Epithelial cell of esophagus (primary cell): ENCODE results near the gene KRT14.

Experiments
- DNase-seq: peaks from one replicate; pipeline ENCODE4 v3.0.0; 2010; ENCODE audit warnings: low read depth
- H3K4me3 ChIP-seq: 2 replicates; pipeline ENCODE4 v1.5.1; 2011; ENCODE audit warnings: mild to moderate bottlenecking, low read length, control low read depth
- CTCF ChIP-seq: IDR thresholded peaks from 2 replicates; pipeline ENCODE4 v1.5.1; 2011; ENCODE audit warnings: low read depth, mild to moderate bottlenecking, low read length, control low read depth, inconsistent platforms; ENCODE audit not compliant: insufficient read depth; ENCODE audit errors: missing control alignments

Gene KRT14

GRCh38 chr17:41540921-41541625 lies 45.6 kb downstream of the KRT14 start:
- no peak for TF ChIP-seq CTCF
- no peak overlapping the region for H3K4me3 ChIP-seq
- peak; percentile 73 for DNase-seq

GRCh38 chr17:41539979-41540701 lies 46.6 kb downstream of the KRT14 start:
- no peak overlapping the region for H3K4me3 ChIP-seq
- TF ChIP-seq CTCF: no peak
- no peak for DNase-seq

- H3K4me3 ChIP-seq: no peak overlapping the region
- no peak for TF ChIP-seq CTCF
- DNase-seq: no peak
Measured at GRCh38 chr17:41539071-41539492, 47.6 kb downstream of the KRT14 start.

GRCh38 chr17:41538565-41538991 lies 48.1 kb downstream of the KRT14 start:
- TF ChIP-seq CTCF: no peak
- H3K4me3 ChIP-seq: no peak overlapping the region
- DNase-seq: peak; percentile 43

GRCh38 chr17:41537990-41538389 lies 48.7 kb downstream of the KRT14 start:
- DNase-seq: peak; percentile 80
- no peak for TF ChIP-seq CTCF
- H3K4me3 ChIP-seq: no peak overlapping the region

GRCh38 chr17:41537614-41537954 lies 49.1 kb downstream of the KRT14 start:
- DNase-seq: no peak
- no peak overlapping the region for H3K4me3 ChIP-seq
- no peak for TF ChIP-seq CTCF
